Gastrocnemius medialis (tissue), 4 donors: Measurements from ENCODE around the gene TSACC.

Source experiments
- CTCF ChIP-seq, 5 experiments: fragments of 450-650 bp in 3 of 5; fragments of 200-600 bp in 2 of 5; sonication (generic) in 2 of 5; IDR thresholded peaks in 4 of 5; conservative IDR thresholded peaks in 1 of 5; 1 replicate in 4 of 5; 2 replicates in 1 of 5; pipeline ENCODE4 v1.5.1; 2016 to 2019; ENCODE audit warnings: antibody characterized with exemption in 5 of 5, mild to moderate bottlenecking in 3 of 5, moderate library complexity in 3 of 5
- POLR2A ChIP-seq, 2 donors: fragments of 450-650 bp; IDR thresholded peaks; one replicate each; pipeline ENCODE4 v1.6.1; 2017; ENCODE audit warnings: antibody characterized with exemption in 2 of 2, mild to moderate bottlenecking in 2 of 2, moderate library complexity in 2 of 2

DNA sequence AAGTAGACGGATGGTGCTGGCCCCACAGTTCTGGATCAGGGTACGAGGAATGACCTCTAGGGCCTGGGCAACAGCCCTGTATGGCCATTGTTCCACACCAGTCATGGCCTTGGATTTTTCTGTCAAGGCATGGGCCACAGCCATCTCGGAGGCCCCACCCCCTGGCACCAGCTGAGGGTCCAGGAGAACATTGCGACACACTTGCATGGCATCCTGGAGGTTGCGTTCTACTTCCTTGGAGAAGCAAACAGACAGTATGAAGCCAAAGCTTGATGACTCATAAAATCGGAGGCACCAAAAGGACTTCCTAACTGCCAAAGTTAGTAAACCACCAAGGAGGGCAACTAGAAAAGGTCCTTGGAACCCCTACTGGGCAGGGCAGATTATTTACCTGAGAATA is 27.4 kb upstream of the TSACC start:
- no peak for TF ChIP-seq CTCF (IDR thresholded peaks at IDR 0.05 in 4 of 5, conservative IDR thresholded peaks at IDR 0.05 in 1 of 5)
- no peak for TF ChIP-seq POLR2A (IDR thresholded peaks at IDR 0.05)
